ENCODE results near the gene NPW.

The NPW gene

GRCh38 chr16:1984347-1985225, 35.0 kb upstream of the NPW start:
- DNase-seq = no peak

DNA sequence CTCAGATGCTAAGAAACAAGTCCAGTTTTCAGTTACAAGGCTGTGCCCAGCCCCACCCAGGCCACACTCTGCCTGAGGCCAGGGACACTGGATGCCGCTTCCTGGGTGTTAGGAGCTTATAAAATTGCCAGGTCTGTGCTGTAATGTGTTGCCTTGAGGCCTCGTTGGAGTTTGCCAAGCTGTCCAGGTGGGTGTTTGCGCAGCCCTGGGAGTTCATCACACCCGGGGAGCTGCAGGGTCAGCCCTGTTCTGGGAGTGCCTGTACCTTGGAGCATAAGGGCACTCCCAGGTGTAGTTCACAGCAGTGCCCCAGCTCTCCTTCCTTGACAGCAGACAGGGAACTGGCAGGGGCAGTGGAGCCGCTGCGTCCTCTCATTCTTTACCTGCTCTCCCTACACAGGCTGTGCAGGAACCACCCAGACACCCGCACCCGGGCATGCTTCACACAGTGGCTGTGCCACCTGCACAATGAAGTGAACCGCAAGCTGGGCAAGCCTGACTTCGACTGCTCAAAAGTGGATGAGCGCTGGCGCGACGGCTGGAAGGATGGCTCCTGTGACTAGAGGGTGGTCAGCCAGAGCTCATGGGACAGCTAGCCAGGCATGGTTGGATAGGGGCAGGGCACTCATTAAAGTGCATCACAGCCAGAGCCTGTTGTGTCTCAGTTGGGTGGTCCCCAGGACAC, 34.0 kb upstream of the NPW start:
- DNase-seq = no peak

DNA sequence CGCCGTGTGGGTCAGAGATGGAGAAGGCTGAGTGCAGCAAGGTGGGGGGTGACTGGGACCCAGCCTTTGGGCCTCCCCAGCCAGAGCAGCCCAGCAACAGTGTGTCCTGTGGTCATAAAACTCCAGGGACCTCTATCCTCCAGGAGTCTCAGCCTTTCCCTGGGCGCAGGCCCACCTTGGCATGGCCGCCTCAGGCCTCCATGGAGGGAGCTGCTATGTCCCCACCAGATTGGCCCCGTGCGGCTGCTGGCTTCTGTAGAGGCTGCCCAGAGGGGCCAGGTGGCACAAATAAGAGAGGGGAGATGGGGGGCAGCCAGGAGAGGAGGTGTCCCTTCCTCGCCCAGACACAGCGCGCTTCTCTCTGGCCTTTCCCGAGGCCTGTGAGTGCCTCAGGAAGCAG, 32.4 kb upstream of the NPW start:
- DNase-seq = no peak

GRCh38 chr16:1989209-1990100, 30.1 kb upstream of the NPW start, which contains the start of gene SYNGR3:
TSS of gene SYNGR3 (plus strand) at chr16:1989970. CDS start at chr16:1990103, 133 bp downstream.
- no peak for DNase-seq

DNA sequence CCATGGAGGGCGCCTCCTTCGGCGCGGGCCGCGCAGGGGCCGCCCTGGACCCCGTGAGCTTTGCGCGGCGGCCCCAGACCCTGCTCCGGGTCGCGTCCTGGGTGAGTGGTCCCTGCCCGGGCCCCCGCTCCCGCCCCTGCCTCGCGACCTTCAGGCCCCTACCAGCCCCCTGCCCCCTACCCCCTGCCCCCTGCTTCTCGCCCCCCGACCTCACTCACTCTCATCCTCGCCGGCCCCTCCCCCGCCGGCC, 29.6 kb upstream of the NPW start:
- no peak for DNase-seq

GRCh38 chr16:1990351-1991134, 29.0 kb upstream of the NPW start:
- DNase-seq = no peak

- no peak for DNase-seq
Observed at GRCh38 chr16:1991135-1991551, 28.4 kb upstream of the NPW start.

- no peak for DNase-seq
Observed at GRCh38 chr16:1991588-1991947, 28.0 kb upstream of the NPW start.

GRCh38 chr16:1991948-1992703, 27.5 kb upstream of the NPW start:
- no peak for DNase-seq

- no peak for DNase-seq
Observed at GRCh38 chr16:1992704-1993317, 26.8 kb upstream of the NPW start.

DNA sequence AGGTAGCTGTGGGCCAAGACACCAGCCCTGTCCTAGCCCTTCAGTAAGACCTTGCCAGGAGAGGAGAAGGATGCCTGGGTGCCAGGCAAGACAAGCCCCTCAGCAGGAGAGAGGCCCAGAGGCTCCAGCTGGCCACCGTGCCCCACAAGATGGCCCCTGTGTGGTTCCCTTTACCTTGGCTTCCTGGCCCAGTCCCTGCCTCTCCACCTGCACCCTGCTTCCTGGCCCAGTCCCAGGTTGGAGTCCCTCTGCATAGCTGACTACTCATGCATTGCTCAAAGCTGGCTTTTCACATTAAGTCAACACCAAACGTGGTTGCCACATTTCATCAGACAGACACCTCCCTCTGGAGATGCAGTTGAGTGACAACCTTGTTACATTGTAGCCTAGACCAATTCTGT, 25.9 kb upstream of the NPW start:
- no peak for DNase-seq

DNA sequence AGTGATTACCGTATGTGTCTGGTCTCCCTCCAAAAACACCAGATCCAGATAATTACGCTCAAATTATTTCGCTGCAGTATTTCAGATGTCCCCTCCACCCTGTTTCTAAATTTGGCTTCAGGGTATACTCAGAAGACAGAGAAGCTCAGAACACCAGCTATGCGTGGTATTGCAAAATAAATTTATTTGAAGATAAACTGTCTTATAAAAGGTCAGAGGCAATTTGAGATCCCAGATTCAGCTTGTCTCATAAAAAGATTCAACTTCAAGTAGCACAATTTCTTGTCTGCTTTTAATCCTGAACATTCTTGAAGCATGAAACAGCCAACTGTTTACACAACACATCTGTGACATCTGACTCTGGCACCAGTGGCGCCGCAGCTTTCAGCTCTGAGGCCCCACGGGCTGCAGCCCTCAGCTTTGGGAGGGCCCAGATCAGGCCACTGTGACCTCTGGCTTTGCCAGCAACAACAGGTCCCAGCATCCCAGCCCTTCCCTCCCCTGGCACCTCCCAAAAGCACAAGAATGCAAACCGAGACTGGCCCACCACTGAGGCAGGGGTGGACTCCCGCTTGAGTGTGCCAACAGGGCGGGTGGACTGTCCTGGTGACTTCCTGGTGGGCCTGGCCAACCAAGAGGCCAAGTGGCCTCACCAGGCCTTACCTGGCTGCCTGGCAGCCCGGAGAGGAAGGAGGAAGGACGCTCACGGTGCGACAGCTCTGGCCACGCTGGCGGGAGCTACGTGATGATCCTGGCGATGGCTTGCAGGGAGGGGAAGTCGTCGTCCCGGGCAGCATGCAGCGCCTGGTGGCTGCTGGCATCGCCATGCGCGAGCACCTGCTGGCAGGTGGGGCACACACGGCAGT, 21.9 kb upstream of the NPW start:
- DNase-seq = no peak

DNA sequence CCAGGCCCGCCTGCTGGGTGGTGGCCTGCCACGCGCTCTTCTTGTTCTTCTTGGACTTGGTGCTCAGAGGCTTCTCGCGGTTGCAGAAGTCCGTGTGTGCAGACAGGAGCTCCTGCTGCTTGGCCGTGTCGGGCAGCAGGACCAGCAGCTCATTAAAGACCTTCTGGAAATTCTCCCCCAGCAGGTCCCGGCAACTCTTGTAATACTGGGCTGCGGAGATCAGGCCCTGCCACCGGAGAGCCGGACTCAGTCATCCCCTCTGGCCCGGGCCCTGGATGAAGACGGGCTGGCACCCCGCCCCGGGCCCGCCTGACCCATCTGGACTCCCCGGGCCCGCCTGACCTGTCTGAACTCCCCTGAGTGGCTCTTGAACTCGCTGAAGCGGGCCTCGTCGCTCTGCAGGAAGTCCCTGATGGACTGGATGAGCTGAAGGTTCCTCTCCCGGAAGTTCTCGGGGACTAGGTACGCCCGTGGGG, 21.2 kb upstream of the NPW start:
- no peak for DNase-seq

- DNase-seq = no peak
Observed at GRCh38 chr16:1998852-1999801, 20.5 kb upstream of the NPW start.

DNA sequence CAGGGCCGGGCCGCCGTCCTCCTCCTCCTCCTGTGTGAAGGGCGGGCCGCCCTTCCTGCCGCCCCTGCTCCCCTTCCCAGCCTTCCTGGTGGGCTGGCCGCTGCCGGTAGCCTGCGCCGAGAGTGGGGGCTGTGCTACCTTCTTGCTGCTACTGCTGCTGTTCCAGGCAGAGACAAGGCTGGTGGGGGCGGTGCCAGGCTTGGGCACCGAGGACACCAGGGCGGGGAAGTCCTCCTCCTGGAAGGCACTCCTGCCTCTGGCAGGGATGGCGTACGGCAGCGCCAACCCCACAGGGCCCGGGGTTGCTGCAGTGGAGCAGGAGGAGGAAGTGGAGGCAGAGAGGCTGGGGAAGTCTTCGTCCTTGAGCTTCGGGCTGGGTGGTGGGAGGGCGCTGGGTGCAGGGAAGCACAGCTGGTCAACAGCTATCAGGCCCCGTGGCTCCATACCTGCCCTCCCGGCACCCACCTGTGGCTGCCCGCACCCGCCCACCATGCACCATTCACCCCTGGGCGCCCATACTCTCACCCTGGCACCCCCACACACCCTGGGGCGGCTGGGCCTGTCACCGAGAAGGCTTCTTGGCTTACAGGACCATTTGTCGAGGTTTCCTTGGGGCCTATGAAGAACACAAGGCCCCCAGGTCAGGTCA, 19.6 kb upstream of the NPW start:
- DNase-seq = no peak

DNA sequence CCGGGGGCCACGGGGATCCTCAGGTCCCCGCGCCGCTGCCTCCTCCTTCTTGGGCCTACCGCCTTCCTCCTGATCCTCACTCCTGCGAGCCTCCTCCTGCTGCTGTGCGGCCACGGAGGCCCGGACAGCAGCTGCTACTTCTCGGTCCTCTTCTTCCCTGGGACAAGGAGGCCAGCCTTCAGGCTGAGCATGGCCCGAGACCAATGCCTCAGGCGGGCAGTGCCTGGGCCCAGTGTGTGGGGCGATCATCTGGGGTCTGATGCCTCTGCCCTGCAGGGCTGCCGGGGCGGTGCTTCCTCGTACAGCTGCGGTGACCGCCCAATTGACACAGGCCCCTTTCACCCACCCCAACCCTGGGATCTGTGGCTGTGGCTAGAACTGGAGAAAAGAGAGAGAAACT, 18.6 kb upstream of the NPW start:
- DNase-seq = no peak

- no peak for DNase-seq
Observed at GRCh38 chr16:2001456-2002355, 17.9 kb upstream of the NPW start.

Data from NCI-H510A treated with DMSO at 0.1 percent for 48 hours (cell line).